ENCODE measurements around the gene NECTIN1.

Gene NECTIN1

DNA sequence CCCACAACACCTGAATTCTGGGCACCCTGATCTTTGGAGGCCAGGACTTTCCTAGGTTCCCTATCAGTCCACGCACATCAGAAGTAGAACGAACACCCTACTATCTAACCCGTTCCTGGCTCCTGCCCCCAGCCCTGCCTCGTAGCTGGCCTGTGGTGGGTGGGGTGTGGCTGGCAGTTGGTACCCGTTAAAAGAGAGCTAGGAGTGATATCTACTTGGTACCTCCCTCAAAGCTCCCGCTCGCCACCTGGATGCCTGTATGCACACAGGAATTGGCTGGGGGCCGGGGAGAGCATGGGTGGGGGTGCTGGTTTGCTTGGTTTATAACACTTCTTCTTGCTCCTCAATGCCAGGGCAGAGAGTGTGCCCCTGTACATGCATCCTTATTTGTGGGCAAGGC lies 14.0 kb upstream of the NECTIN1 start:
- H3K4me1 ChIP-seq (ENCODE audit: control insufficient read depth, insufficient read depth, low read length, poor library complexity, severe bottlenecking), result no peaks in the 10 kb centered on the region
- H3K36me3 ChIP-seq (ENCODE audit: control insufficient read depth, insufficient read depth, low read length), result no peaks in the 10 kb centered on the region
- H3K27ac ChIP-seq (ENCODE audit: low read depth, low read length, severe bottlenecking), result no peak overlapping the region
- WGBS, 2 experiments (ENCODE audit: insufficient coverage in 2 of 2), result 70% methylated on average over 3 of the region's 8 CpGs; no CpG with 5 or more reads in 1 of the 2 experiments
- no peaks in the 10 kb centered on the region for H3K9me3 ChIP-seq (ENCODE audit: control insufficient read depth, low read length)
- no peak overlapping the region for H3K4me3 ChIP-seq (ENCODE audit: extremely low read depth, insufficient read depth, low read length, poor library complexity, severe bottlenecking)

DNA sequence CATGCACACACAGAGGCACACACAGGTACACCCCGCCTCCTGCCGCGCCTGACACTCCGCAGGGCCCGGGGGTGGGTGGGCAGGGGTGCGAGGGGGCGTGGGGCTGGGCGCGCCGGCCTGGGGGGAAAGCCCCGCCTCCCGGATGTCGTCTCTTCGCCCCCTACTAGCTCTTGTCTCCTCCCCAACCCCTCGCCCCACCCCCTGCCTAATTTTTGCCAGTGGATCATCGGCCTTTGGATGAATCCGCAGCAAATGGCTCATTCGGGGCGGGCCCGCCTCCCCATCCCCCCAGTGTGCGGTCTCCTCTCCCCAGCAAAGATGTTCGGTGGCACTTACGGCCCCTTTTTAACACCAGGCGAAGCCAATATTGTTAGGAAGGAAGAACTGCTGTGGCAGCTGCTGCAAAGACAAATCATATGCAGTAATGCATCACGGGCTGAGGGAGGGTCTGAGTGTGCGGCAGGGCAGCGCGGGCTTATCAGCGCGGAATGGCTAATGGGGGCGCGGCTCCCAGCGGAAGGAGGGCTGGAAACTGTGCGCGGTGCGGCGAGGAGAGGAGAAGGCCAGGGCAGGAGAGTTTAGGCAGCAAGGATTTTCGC lies 13.4 kb upstream of the NECTIN1 start:
- no peaks in the 10 kb centered on the region for H3K9me3 ChIP-seq (ENCODE audit: control insufficient read depth, low read length)
- H3K36me3 ChIP-seq (ENCODE audit: control insufficient read depth, insufficient read depth, low read length), result no peaks in the 10 kb centered on the region
- no peaks in the 10 kb centered on the region for H3K4me1 ChIP-seq (ENCODE audit: control insufficient read depth, insufficient read depth, low read length, poor library complexity, severe bottlenecking)
- peak overlapping the region; percentile 32 for H3K27ac ChIP-seq (ENCODE audit: low read depth, low read length, severe bottlenecking)
- WGBS, 2 experiments (ENCODE audit: insufficient coverage in 2 of 2), result 3 to 5% methylated on average over 19 to 28 of the region's 38 CpGs
- peak overlapping the region; percentile 27 for H3K4me3 ChIP-seq (ENCODE audit: extremely low read depth, insufficient read depth, low read length, poor library complexity, severe bottlenecking)

DNA sequence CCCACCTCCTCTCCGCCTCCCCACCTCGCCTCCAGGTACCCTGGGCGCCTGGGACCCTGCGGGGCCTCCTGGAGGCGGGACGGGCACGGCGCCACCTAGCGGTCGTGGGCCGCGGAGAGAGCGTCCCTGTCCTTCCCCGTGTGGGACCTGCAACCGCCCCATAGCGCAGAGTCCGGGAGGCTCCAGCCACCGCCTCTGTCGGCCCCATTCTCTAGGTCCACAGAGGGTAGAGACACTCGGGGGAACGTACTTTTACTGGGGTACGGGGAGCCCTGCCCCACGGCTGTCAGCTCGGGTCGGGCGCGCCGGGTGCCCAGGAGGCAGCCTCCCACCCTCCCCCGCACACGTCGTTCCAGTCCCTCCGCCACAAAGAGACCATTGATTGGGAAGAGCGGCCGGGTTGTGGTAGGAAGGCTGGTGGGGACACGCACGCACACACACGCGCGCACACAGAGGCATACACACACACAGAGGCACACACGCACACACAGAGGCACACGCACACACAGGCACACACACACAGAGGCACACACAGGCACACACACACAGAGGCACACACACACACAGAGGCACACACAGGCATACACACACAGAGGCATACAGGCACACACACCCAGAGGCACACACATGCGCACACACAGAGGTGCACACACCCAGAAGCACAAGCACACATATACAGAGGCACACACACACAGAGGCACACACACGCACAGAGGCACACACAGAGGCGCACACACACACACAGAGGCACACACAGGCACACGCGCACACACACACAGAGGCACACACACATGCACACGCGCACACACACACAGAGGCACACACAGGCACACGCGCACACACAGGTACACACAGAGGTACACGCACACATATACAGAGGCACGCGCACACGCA lies 12.6 kb upstream of the NECTIN1 start:
- Histone ChIP-seq H3K4me1 (ENCODE audit: control insufficient read depth, insufficient read depth, low read length, poor library complexity, severe bottlenecking) (no peaks in the 10 kb centered on the region), H3K4me3 (ENCODE audit: extremely low read depth, insufficient read depth, low read length, poor library complexity, severe bottlenecking) (peak overlapping the region; percentile 14), H3K9me3 (ENCODE audit: control insufficient read depth, low read length) (no peaks in the 10 kb centered on the region), H3K36me3 (ENCODE audit: control insufficient read depth, insufficient read depth, low read length) (no peaks in the 10 kb centered on the region), H3K27ac (ENCODE audit: low read depth, low read length, severe bottlenecking) (no peak overlapping the region)
- 25 to 26% methylated on average over 27 to 36 of the region's 54 CpGs for WGBS, 2 experiments (ENCODE audit: insufficient coverage in 2 of 2)

DNA sequence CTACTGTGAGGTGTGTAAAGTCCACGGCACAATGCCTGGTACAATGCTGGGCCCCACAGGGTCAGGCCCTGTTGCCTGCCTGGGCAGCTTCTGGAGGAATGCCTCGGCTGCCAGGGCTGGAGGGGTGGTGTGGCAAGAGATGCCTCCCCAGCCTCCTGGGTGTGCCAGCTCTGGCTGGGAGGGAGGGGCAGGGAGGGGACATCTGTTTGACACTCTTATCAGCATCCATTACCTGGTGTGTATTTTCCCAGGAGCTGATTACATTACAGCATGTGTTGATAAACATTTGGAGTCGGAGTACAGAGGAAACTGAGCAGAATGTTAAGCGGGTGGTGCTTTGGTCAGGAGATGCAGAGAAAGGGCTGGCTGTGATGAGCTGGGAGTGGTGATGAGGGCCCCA lies 11.0 kb upstream of the NECTIN1 start:
- H3K36me3 ChIP-seq (ENCODE audit: control insufficient read depth, insufficient read depth, low read length), result no peaks in the 10 kb centered on the region
- H3K4me3 ChIP-seq (ENCODE audit: extremely low read depth, insufficient read depth, low read length, poor library complexity, severe bottlenecking), result no peak overlapping the region
- no peaks in the 10 kb centered on the region for H3K9me3 ChIP-seq (ENCODE audit: control insufficient read depth, low read length)
- H3K27ac ChIP-seq (ENCODE audit: low read depth, low read length, severe bottlenecking), result no peak overlapping the region
- H3K4me1 ChIP-seq (ENCODE audit: control insufficient read depth, insufficient read depth, low read length, poor library complexity, severe bottlenecking), result no peaks in the 10 kb centered on the region
- 92 to 100% methylated on average over 2 to 3 of the region's 4 CpGs for WGBS, 2 experiments (ENCODE audit: insufficient coverage in 2 of 2)

DNA sequence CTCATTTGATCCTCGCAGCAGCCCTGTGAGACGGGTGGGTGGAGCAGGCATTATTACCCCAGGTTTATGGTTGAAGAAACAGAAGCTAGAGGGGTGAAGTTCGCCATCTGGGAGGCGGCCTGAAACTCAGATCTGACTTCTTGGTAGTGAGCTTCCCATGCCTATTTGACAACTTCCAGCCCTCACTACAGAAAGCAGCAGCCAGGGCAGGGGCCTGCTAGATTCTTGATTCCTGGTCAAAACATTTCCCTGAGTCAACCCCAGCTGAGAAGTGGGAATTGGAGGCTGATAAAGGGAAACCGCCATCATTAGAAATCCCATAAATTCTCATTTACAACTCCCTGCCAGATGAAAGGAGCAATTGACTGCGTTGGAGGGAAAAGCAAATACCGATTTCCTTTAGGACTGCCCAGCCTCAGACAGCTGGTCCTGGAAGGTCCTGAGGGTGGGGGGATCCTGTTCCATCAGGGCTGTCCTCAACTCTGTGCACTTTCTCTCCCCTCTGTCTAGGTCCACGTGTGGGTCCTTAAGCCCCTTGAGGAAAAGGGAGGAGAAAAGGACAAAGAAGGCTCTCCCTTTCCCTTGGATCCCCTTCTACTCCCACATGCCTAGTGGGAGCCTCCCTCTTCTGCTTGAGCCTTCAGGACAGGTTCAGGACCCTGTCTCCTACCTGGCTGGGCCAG lies 10.2 kb upstream of the NECTIN1 start:
- Histone ChIP-seq H3K4me3 (ENCODE audit: extremely low read depth, insufficient read depth, low read length, poor library complexity, severe bottlenecking) (no peak overlapping the region), H3K9me3 (ENCODE audit: control insufficient read depth, low read length) (no peaks in the 10 kb centered on the region), H3K4me1 (ENCODE audit: control insufficient read depth, insufficient read depth, low read length, poor library complexity, severe bottlenecking) (no peaks in the 10 kb centered on the region), H3K36me3 (ENCODE audit: control insufficient read depth, insufficient read depth, low read length) (no peaks in the 10 kb centered on the region), H3K27ac (ENCODE audit: low read depth, low read length, severe bottlenecking) (no peak overlapping the region)
- WGBS, 2 experiments (ENCODE audit: insufficient coverage in 2 of 2), result 65 to 67% methylated on average over 4 of the region's 8 CpGs

DNA sequence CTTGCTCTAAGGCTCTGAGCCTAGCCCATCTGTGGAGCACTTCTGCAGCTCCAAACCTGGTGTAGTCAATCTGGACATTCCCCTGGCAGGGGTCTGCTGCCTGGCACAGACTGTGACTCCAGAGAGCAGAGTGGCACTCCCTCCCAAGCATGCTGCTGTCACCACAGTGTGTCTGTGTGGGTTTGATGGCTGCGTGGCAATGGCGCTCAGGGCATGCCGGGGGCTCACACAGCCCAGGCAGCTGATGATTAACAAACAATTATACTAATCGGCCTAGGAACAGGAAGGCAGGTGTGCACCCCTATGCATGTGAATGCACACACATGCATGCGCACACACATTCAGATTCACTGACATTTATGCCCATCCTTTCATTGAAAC lies 9.0 kb upstream of the NECTIN1 start:
- Histone ChIP-seq H3K36me3 (ENCODE audit: control insufficient read depth, insufficient read depth, low read length) (no peaks in the 10 kb centered on the region), H3K4me3 (ENCODE audit: extremely low read depth, insufficient read depth, low read length, poor library complexity, severe bottlenecking) (no peak overlapping the region), H3K27ac (ENCODE audit: low read depth, low read length, severe bottlenecking) (no peak overlapping the region), H3K9me3 (ENCODE audit: control insufficient read depth, low read length) (no peaks in the 10 kb centered on the region), H3K4me1 (ENCODE audit: control insufficient read depth, insufficient read depth, low read length, poor library complexity, severe bottlenecking) (no peaks in the 10 kb centered on the region)
- 85 to 93% methylated on average over 4 to 5 of the region's 5 CpGs for WGBS, 2 experiments (ENCODE audit: insufficient coverage in 2 of 2)

DNA sequence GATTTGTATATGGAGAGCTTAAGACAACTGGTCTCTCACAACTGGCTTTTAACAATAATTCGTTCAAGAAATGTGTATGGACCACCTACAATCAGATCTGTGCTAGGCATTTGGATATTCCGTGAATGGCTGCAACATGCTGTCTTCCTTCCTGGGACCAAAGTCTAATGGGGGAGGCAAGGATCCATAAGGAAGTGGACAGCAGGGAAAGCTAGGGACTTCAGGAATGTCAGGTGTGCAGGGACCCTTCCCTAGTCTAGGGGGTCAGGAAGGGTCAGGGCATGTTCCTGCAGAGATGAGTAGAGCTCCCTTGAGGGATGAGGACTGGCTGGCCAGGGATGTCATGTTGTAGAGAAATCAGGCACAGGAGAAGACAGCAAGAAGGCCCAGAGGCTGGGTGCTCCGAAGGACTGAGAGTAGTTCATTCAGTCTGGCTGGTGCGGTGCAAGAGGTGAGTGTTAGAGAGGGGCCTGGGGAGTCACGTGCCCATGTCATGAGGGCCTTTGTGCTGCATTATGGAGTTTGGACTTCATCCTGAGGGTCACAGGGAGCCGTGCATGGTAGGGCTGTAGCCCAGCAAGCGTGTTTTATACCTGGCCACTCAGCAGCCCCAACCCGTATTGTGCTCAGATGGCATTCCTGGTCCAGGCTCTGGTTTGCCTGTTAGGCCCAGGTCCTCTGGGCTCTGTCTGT lies 8.5 kb upstream of the NECTIN1 start:
- H3K27ac ChIP-seq (ENCODE audit: low read depth, low read length, severe bottlenecking), result no peak overlapping the region
- H3K36me3 ChIP-seq (ENCODE audit: control insufficient read depth, insufficient read depth, low read length), result no peaks in the 10 kb centered on the region
- 90 to 93% methylated on average over 8 of the region's 8 CpGs for WGBS, 2 experiments (ENCODE audit: insufficient coverage in 2 of 2)
- no peak overlapping the region for H3K4me3 ChIP-seq (ENCODE audit: extremely low read depth, insufficient read depth, low read length, poor library complexity, severe bottlenecking)
- H3K9me3 ChIP-seq (ENCODE audit: control insufficient read depth, low read length), result no peaks in the 10 kb centered on the region
- H3K4me1 ChIP-seq (ENCODE audit: control insufficient read depth, insufficient read depth, low read length, poor library complexity, severe bottlenecking), result no peaks in the 10 kb centered on the region

DNA sequence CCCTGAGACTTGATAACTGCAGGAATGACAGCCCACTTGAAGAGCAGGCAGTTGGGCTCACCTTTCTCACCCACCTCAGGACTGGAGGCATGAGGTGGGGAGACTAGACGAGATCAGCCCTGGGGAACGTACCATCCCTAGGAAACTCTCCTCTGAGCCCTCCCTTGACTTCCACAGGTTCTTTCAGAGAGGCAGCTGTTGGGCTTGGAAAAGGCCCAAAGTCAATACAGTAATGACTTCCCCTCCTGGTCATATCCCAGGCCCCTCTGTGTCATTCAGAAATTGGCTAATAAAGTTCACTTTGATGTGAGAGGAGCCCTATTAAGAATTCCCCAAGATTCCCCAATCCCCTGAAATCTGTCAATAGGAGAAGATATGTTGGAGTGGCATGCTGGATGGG lies 5.8 kb upstream of the NECTIN1 start:
- WGBS, 2 experiments (ENCODE audit: insufficient coverage in 2 of 2), result 88 to 90% methylated on average over 2 of the region's 2 CpGs
- Histone ChIP-seq H3K9me3 (ENCODE audit: control insufficient read depth, low read length) (no peaks in the 10 kb centered on the region), H3K4me3 (ENCODE audit: extremely low read depth, insufficient read depth, low read length, poor library complexity, severe bottlenecking) (no peak overlapping the region), H3K36me3 (ENCODE audit: control insufficient read depth, insufficient read depth, low read length) (no peaks in the 10 kb centered on the region), H3K4me1 (ENCODE audit: control insufficient read depth, insufficient read depth, low read length, poor library complexity, severe bottlenecking) (no peaks in the 10 kb centered on the region), H3K27ac (ENCODE audit: low read depth, low read length, severe bottlenecking) (no peak overlapping the region)

DNA sequence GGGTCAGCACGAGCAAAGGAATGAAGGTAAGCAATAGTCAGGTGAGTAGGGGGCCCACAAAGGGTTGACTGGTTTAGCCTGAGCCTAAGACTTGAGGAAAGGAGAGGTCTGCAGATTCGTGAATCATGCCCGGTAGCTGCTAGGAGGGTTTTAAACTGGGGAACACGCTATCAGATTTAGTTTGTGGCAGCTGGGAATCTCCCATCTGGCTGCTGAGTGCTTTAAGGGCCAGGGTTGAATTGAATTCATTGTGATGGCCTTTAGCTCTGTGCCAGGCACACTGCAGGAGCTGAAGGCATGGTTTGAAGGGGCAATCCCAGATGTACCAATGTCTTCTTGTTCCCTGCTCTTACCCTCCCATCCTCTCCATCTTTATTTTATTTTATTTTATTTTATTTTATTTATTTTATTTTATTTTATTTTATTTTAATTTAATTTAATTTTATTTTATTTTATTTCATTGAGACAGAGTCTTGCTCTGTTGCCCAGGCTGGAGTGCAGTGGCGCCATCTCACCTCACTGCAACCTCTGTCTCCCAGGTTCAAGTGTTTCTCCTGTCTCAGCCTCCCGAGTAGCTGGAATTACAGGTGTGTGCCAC lies 1.9 kb upstream of the NECTIN1 start:
- no peaks in the 10 kb centered on the region for H3K9me3 ChIP-seq (ENCODE audit: control insufficient read depth, low read length)
- no peak overlapping the region for H3K27ac ChIP-seq (ENCODE audit: low read depth, low read length, severe bottlenecking)
- WGBS, 2 experiments (ENCODE audit: insufficient coverage in 2 of 2), result 68 to 94% methylated on average over 4 to 6 of the region's 6 CpGs

DNA sequence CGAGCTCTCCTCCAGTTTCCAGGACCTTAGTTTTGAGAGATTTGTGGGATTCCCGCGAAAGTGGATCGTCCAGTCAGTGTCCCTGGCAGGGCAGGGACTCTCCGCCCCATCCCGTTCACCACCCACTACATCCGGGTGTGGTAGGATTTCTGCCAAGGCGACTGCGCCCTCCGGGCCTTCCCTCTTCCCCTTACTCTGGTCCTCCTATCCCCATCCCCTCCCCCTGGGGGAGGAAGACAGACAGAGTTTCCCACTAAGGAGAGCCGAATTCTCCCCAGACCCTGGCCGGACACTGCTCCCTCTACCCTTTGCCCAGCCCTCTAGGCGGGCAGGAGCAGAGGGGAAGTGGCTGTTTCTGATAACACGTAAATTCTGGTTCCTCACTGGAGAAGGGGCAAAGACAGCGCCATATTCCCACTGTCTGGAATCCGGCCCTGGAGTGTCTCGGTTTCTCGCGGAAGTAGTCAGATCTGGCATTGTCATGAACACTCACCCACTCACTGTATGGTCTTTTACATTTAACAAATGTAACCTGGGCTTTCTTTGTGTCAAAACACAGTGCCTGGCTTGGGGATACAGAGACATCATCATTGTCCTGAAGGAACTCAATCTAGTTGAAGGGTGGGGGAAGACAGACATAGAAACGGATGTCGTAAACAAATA lies 1.1 kb upstream of the NECTIN1 start:
- H3K36me3 ChIP-seq (ENCODE audit: control insufficient read depth, insufficient read depth, low read length), result no peaks in the 10 kb centered on the region
- H3K9me3 ChIP-seq (ENCODE audit: control insufficient read depth, low read length), result no peaks in the 10 kb centered on the region
- H3K4me1 ChIP-seq (ENCODE audit: control insufficient read depth, insufficient read depth, low read length, poor library complexity, severe bottlenecking), result peaks cover 8% of the 10 kb centered on the region
- H3K4me3 ChIP-seq (ENCODE audit: extremely low read depth, insufficient read depth, low read length, poor library complexity, severe bottlenecking), result peak overlapping the region; percentile 81
- H3K27ac ChIP-seq (ENCODE audit: low read depth, low read length, severe bottlenecking), result no peak overlapping the region
- 27 to 43% methylated on average over 10 to 13 of the region's 21 CpGs for WGBS, 2 experiments (ENCODE audit: insufficient coverage in 2 of 2)

More for the DNA sequence above, 1.9 kb upstream of the NECTIN1 start:
- H3K4me1 ChIP-seq (ENCODE audit: control insufficient read depth, insufficient read depth, low read length, poor library complexity, severe bottlenecking), result peaks cover 8% of the 10 kb centered on the region
- no peaks in the 10 kb centered on the region for H3K36me3 ChIP-seq (ENCODE audit: control insufficient read depth, insufficient read depth, low read length)
- H3K4me3 ChIP-seq (ENCODE audit: extremely low read depth, insufficient read depth, low read length, poor library complexity, severe bottlenecking), result no peak overlapping the region
